Activated CD4-positive, CD25-positive, alpha-beta regulatory T cell treated with anti-CD3 and anti-CD28 coated beads, Interleukin-2, amount 50 U/mL, for 24 hours (primary cell): ENCODE measurements around the gene FABP3.

ENCODE experiments used
- ATAC-seq, 2 donors: fragments of 150-1000 bp; cut with Tn5 transposase; one replicate each; pipeline ENCODE4 v1.10.0; 2021; ENCODE audit warnings: mild to moderate bottlenecking in 1 of 2, moderate library complexity in 1 of 2

The FABP3 gene

GRCh38 chr1:31373056-31373896, at the start of gene FABP3:
Gene FABP3, minus strand, starts transcription at chr1:31373076. Its CDS starts 62 bp downstream, at chr1:31373014.
- peak; percentile 41 to 53 for ATAC-seq

- ATAC-seq = no peak
These were observed 48.6 kb upstream of the FABP3 start for GRCh38 chr1:31421371-31422040.

GRCh38 chr1:31420716-31421115, 47.8 kb upstream of the FABP3 start:
- ATAC-seq = no peak

- no peak for ATAC-seq
These were observed 45.9 kb upstream of the FABP3 start for GRCh38 chr1:31418626-31419323.

- ATAC-seq = no peak
These were observed 44.3 kb upstream of the FABP3 start for GRCh38 chr1:31417148-31417547.

GRCh38 chr1:31416101-31416736, 43.3 kb upstream of the FABP3 start:
- no peak for ATAC-seq

GRCh38 chr1:31415658-31416057, 42.8 kb upstream of the FABP3 start:
- no peak for ATAC-seq

- no peak for ATAC-seq
These were observed 42.1 kb upstream of the FABP3 start for GRCh38 chr1:31414980-31415370.

GRCh38 chr1:31413405-31414001, 40.6 kb upstream of the FABP3 start:
- no peak for ATAC-seq

GRCh38 chr1:31412732-31413404, 40.0 kb upstream of the FABP3 start, which contains the start of gene SERINC2:
Gene SERINC2, plus strand, starts transcription at chr1:31413213. Its CDS starts 53 bp downstream, at chr1:31413266.
- ATAC-seq = peak; percentile 44 to 56

- ATAC-seq = no peak
These were observed 39.3 kb upstream of the FABP3 start for GRCh38 chr1:31412205-31412604.

- ATAC-seq = no peak
These were observed 38.0 kb upstream of the FABP3 start for GRCh38 chr1:31410871-31411270.

GRCh38 chr1:31409946-31410858, 37.3 kb upstream of the FABP3 start:
- ATAC-seq = no peak

- no peak for ATAC-seq
These were observed 36.0 kb upstream of the FABP3 start for GRCh38 chr1:31408788-31409318.

- ATAC-seq = no peak
These were observed 34.3 kb upstream of the FABP3 start for GRCh38 chr1:31407029-31407626.

- no peak for ATAC-seq
These were observed 32.8 kb upstream of the FABP3 start for GRCh38 chr1:31405578-31406245.

- ATAC-seq = no peak
These were observed 28.4 kb upstream of the FABP3 start for GRCh38 chr1:31401241-31401640.

GRCh38 chr1:31400393-31400792, 27.5 kb upstream of the FABP3 start:
- no peak for ATAC-seq

GRCh38 chr1:31399976-31400375, 27.1 kb upstream of the FABP3 start:
- no peak for ATAC-seq
